Stimulated activated CD8-positive, alpha-beta memory T cell treated with anti-CD3 and anti-CD28 coated beads, Interleukin-12 subunit alpha, Interleukin-12 subunit beta, amount 100 ng/mL, for 24 hours (primary cell): ENCODE data around the gene DPP10.
"Not testable (repeated sequence)": the region's sequence is repeated elsewhere in the genome, so short reads cannot be mapped to it uniquely, and the experiment has no call there.

Experiments
- DNase-seq: peaks from one replicate; pipeline ENCODE4 v3.0.0-alpha.2; 2020; ENCODE audit errors: extremely low read depth

DPP10 gene

GRCh38 chr2:114724454-114724853 is 282.0 kb downstream of the DPP10 start:
- DNase-seq = no peak

- no peak for DNase-seq
Observed at GRCh38 chr2:114727012-114727411, 284.6 kb downstream of the DPP10 start.

GRCh38 chr2:114728372-114728771 is 285.9 kb downstream of the DPP10 start:
- no peak for DNase-seq

GRCh38 chr2:114729026-114729425 is 286.6 kb downstream of the DPP10 start:
- no peak for DNase-seq

GRCh38 chr2:114735126-114735525 is 292.7 kb downstream of the DPP10 start:
- no peak for DNase-seq

- no peak for DNase-seq
Observed at GRCh38 chr2:114742245-114742644, 299.8 kb downstream of the DPP10 start.

- DNase-seq = no peak
Observed at GRCh38 chr2:114745700-114746099, 303.3 kb downstream of the DPP10 start.

GRCh38 chr2:114748175-114748574 is 305.7 kb downstream of the DPP10 start:
- not testable (repeated sequence) for DNase-seq

GRCh38 chr2:114752425-114752824 is 310.0 kb downstream of the DPP10 start:
- DNase-seq = no peak

- no peak for DNase-seq
Observed at GRCh38 chr2:114753145-114753544, 310.7 kb downstream of the DPP10 start.

GRCh38 chr2:114754907-114755563 is 312.6 kb downstream of the DPP10 start:
- DNase-seq = no peak

GRCh38 chr2:114762376-114762775 is 319.9 kb downstream of the DPP10 start:
- no peak for DNase-seq

- no peak for DNase-seq
Observed at GRCh38 chr2:114762986-114763385, 320.5 kb downstream of the DPP10 start.

- DNase-seq = no peak
Observed at GRCh38 chr2:114769110-114769509, 326.7 kb downstream of the DPP10 start.

- DNase-seq = no peak
Observed at GRCh38 chr2:114769991-114770390, 327.6 kb downstream of the DPP10 start.

GRCh38 chr2:114784046-114784445 is 341.6 kb downstream of the DPP10 start:
- no peak for DNase-seq

GRCh38 chr2:114784890-114785583 is 342.6 kb downstream of the DPP10 start:
- DNase-seq = no peak

- no peak for DNase-seq
Observed at GRCh38 chr2:114786901-114787300, 344.5 kb downstream of the DPP10 start.

- no peak for DNase-seq
Observed at GRCh38 chr2:114787486-114787885, 345.0 kb downstream of the DPP10 start.

- no peak for DNase-seq
Observed at GRCh38 chr2:114789989-114790388, 347.5 kb downstream of the DPP10 start.

- DNase-seq = no peak
Observed at GRCh38 chr2:114797540-114797939, 355.1 kb downstream of the DPP10 start.

- DNase-seq = no peak
Observed at GRCh38 chr2:114797942-114798341, 355.5 kb downstream of the DPP10 start.

- DNase-seq = no peak
Observed at GRCh38 chr2:114800371-114800770, 357.9 kb downstream of the DPP10 start.

GRCh38 chr2:114805195-114805594 is 362.8 kb downstream of the DPP10 start:
- no peak for DNase-seq
